Fibroblast of lung (primary cell): ENCODE measurements around the gene AQP9. TPM values are rescaled to one million over a fixed set of nuclear protein-coding genes. Genes with fewer than 3 reads are reported as not detected.

ENCODE experiments used
- DNase-seq, 2 donors: peaks; one replicate each; pipeline versions ENCODE4 v3.0.0 to v3.0.0-alpha.2; 2010; ENCODE audit warnings: low read depth in 2 of 2
- H2AFZ ChIP-seq: 2 replicates; pipeline ENCODE4 v1.5.1; 2012; ENCODE audit warnings: low read length, control low read depth, inconsistent platforms
- H3K27ac ChIP-seq: 2 replicates; pipeline ENCODE4 v1.5.1; 2011; ENCODE audit warnings: low read length, control low read depth; ENCODE audit not compliant: insufficient read depth
- H3K27me3 ChIP-seq: 2 replicates; pipeline ENCODE4 v1.5.1; 2011; ENCODE audit warnings: mild to moderate bottlenecking, low read length; ENCODE audit not compliant: control insufficient read depth, insufficient read depth
- H3K36me3 ChIP-seq: 2 replicates; pipeline ENCODE4 v1.5.1; 2011; ENCODE audit warnings: low read length; ENCODE audit not compliant: control insufficient read depth, insufficient read depth
- H3K4me1 ChIP-seq: 2 replicates; pipeline ENCODE4 v1.5.1; 2011; ENCODE audit warnings: low read length; ENCODE audit not compliant: control insufficient read depth, insufficient read depth; ENCODE audit errors: extremely low read depth
- H3K4me2 ChIP-seq: 2 replicates; pipeline ENCODE4 v1.5.1; 2011; ENCODE audit warnings: low read length, control low read depth; ENCODE audit not compliant: insufficient read depth; ENCODE audit errors: extremely low read depth
- H3K4me3 ChIP-seq, 4 experiments: fragments of 200-600 bp in 1 of 4; sonication (generic) in 1 of 4; replicated peaks in 1 of 4; 2 replicates each; pipeline ENCODE4 v1.5.1; 2011 to 2016; ENCODE audit warnings: low read length in 4 of 4, low read depth in 3 of 4, mild to moderate bottlenecking in 3 of 4, control low read depth in 2 of 4, inconsistent platforms in 1 of 4, mixed read lengths in 1 of 4; ENCODE audit not compliant: insufficient read depth in 1 of 4; ENCODE audit errors: control extremely low read depth in 1 of 4
- H3K79me2 ChIP-seq: 2 replicates; pipeline ENCODE4 v1.5.1; 2012; ENCODE audit warnings: mild to moderate bottlenecking, low read length, inconsistent platforms; ENCODE audit not compliant: control insufficient read depth, insufficient read depth
- H3K9ac ChIP-seq: 2 replicates; pipeline ENCODE4 v1.5.1; 2011; ENCODE audit warnings: mild to moderate bottlenecking, low read length, control low read depth; ENCODE audit not compliant: insufficient read depth
- H3K9me3 ChIP-seq: 2 replicates; pipeline ENCODE4 v1.5.1; 2012; ENCODE audit warnings: low read depth, low read length; ENCODE audit not compliant: control insufficient read depth, insufficient read depth
- H4K20me1 ChIP-seq: 2 replicates; pipeline ENCODE4 v1.5.1; 2011; ENCODE audit warnings: low read length; ENCODE audit not compliant: control insufficient read depth, insufficient read depth; ENCODE audit errors: extremely low read depth
- EZH2 ChIP-seq: IDR thresholded peaks from 2 replicates; pipeline ENCODE4 v1.5.1; 2012; ENCODE audit warnings: low read length, control low read depth, mild to moderate bottlenecking; ENCODE audit errors: missing control alignments
- polyA plus RNA-seq, 2 donors: library from polyadenylated mRNA; depleted of rRNA in 1 of 2; stranded (reverse) in 1 of 2; unstranded in 1 of 2; fragments of >200 nt; gene quantifications; 2 replicates each; pipeline ENCODE4 v1.2.1, GENCODE V29; 2011 to 2012; ENCODE audit warnings: missing spikeins in 1 of 2
- total RNA-seq: library from RNA; depleted of rRNA; stranded (reverse); fragments of >200 nt; gene quantifications from 2 replicates; pipeline ENCODE4 v1.2.1, GENCODE V29; 2014
- TF ChIP-seq, protein P1 (sequence below), 2 donors: IDR thresholded peaks in 1 of 2; conservative IDR thresholded peaks in 1 of 2; 1 replicate in 1 of 2; 2 replicates in 1 of 2; pipeline ENCODE4 v1.5.1; 2011 to 2012; ENCODE audit warnings: low read length in 2 of 2, control low read depth in 1 of 2, inconsistent platforms in 1 of 2, low read depth in 1 of 2, mild to moderate bottlenecking in 1 of 2

The AQP9 gene
- total and polyA plus RNA-seq, 2 donors (not counting 1 experiment from before 2014, with no cell fraction given): not detected

DNA sequence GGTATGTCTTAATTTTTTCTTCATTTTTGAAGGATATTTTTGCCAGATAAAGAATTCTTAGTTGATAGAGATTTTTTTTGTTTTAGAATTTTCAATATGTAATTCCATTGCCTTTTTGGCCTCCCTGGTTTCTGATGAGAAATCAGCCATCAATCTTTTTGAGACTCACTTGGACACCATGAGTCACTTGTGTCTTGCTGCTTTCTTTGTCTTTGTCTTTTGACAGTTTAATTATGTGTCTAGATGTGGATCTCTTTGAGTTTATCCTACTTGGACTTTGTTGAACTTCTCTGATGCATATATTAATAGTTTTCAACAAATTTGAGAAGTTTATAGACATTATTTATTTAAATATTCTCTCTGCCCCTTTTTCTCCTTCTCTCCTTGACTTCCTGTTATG, 34.7 kb upstream of the AQP9 start:
- Histone ChIP-seq H3K4me1 (no peaks in the 10 kb centered on the region), H3K27me3 (no peaks in the 10 kb centered on the region), H3K36me3 (no peaks in the 10 kb centered on the region), H3K9ac (no peak overlapping the region), H4K20me1 (no peaks in the 10 kb centered on the region), H3K9me3 (no peaks in the 10 kb centered on the region), H3K27ac (no peak overlapping the region), H3K79me2 (no peaks in the 10 kb centered on the region), H2AFZ (no peak overlapping the region), H3K4me2 (no peak overlapping the region), H3K4me3 (no peak overlapping the region)
- TF ChIP-seq, protein P1, sequence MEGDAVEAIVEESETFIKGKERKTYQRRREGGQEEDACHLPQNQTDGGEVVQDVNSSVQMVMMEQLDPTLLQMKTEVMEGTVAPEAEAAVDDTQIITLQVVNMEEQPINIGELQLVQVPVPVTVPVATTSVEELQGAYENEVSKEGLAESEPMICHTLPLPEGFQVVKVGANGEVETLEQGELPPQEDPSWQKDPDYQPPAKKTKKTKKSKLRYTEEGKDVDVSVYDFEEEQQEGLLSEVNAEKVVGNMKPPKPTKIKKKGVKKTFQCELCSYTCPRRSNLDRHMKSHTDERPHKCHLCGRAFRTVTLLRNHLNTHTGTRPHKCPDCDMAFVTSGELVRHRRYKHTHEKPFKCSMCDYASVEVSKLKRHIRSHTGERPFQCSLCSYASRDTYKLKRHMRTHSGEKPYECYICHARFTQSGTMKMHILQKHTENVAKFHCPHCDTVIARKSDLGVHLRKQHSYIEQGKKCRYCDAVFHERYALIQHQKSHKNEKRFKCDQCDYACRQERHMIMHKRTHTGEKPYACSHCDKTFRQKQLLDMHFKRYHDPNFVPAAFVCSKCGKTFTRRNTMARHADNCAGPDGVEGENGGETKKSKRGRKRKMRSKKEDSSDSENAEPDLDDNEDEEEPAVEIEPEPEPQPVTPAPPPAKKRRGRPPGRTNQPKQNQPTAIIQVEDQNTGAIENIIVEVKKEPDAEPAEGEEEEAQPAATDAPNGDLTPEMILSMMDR (conservative IDR thresholded peaks at IDR 0.05 in 1 of 2, IDR thresholded peaks at IDR 0.05 in 1 of 2; ENCODE audit: low read depth in 1 of 2, low read length in 2 of 2): no peak
- TF ChIP-seq EZH2: no peak
- DNase-seq: no peak

DNA sequence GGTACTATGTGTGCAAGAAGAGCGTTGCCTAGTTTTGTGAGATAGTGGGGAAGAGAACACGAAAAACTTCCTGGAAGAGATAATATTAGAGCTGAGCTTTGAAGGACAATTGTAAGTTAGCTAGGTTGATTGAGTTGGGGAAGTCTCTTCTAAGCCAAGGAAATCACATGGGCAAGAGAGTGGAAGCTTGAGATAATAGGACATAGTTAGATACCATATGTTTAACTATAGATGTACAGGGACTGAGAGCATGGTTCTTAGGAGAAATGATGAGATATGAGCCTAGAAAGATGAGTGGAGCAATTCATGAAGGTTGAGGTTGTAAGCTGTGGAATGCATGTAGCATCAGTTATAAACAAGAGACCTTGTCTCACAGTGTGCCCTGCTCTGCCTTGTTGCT, 30.1 kb upstream of the AQP9 start:
- DNase-seq: no peak
- Histone ChIP-seq H2AFZ (no peak overlapping the region), H3K4me3 (no peak overlapping the region), H3K79me2 (no peaks in the 10 kb centered on the region), H3K9ac (no peak overlapping the region), H3K9me3 (no peaks in the 10 kb centered on the region), H3K4me1 (no peaks in the 10 kb centered on the region), H3K4me2 (no peak overlapping the region), H4K20me1 (no peaks in the 10 kb centered on the region), H3K27ac (no peak overlapping the region), H3K27me3 (no peaks in the 10 kb centered on the region), H3K36me3 (no peaks in the 10 kb centered on the region)
- TF ChIP-seq, protein P1 (conservative IDR thresholded peaks at IDR 0.05 in 1 of 2, IDR thresholded peaks at IDR 0.05 in 1 of 2; ENCODE audit: low read depth in 1 of 2, low read length in 2 of 2): no peak
- TF ChIP-seq EZH2: no peak

DNA sequence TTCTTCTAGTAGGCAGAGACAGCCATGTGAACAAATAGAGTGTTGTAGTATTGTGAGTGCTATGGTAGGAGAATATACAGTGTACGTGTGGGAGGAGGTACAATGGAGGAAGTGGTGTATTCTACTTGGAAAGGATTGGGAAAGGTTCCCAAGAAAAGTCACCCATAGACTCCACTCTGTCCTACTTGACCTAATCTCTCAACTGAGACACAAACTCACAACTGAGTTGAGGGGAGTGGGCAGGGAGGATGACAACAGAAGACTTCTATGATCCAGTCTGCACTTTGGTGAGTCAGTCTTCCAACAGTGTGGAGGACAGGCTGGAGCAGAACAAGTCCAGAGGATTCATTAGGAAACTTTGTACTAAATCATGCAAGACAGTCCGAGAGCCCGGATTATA, 28.8 kb upstream of the AQP9 start:
- Histone ChIP-seq H3K27me3 (no peaks in the 10 kb centered on the region), H3K4me1 (no peaks in the 10 kb centered on the region), H3K9ac (no peak overlapping the region), H3K4me2 (no peak overlapping the region), H2AFZ (no peak overlapping the region), H3K79me2 (no peaks in the 10 kb centered on the region), H3K27ac (no peak overlapping the region), H3K36me3 (no peaks in the 10 kb centered on the region), H3K9me3 (no peaks in the 10 kb centered on the region), H4K20me1 (no peaks in the 10 kb centered on the region), H3K4me3 (no peak overlapping the region)
- TF ChIP-seq EZH2: no peak
- TF ChIP-seq, protein P1 (conservative IDR thresholded peaks at IDR 0.05 in 1 of 2, IDR thresholded peaks at IDR 0.05 in 1 of 2; ENCODE audit: low read depth in 1 of 2, low read length in 2 of 2): no peak
- DNase-seq: no peak
